KMS-11 (cell line): ENCODE data around the gene C1orf21.
A peak's percentile ranks its signal among the peaks of the same experiment; 100 is the strongest.

ENCODE experiments used
- H2AFZ ChIP-seq: fragments of 200-600 bp; sonication (generic); 2 replicates; pipeline ENCODE4 v1.6.1; 2016; ENCODE audit warnings: antibody characterized with exemption, mixed run types, low read depth
- H3K27ac ChIP-seq: fragments of 200-600 bp; sonication (generic); 2 replicates; pipeline ENCODE4 v1.6.1; 2016; ENCODE audit warnings: mild to moderate bottlenecking, mixed run types
- H3K27me3 ChIP-seq: fragments of 200-600 bp; sonication (generic); 2 replicates; pipeline ENCODE4 v1.6.1; 2017; ENCODE audit warnings: mild to moderate bottlenecking, low read depth, mixed run types, moderate library complexity; ENCODE audit not compliant: insufficient read depth
- H3K36me3 ChIP-seq: fragments of 200-600 bp; sonication (generic); 2 replicates; pipeline ENCODE4 v1.6.1; 2017; ENCODE audit warnings: mild to moderate bottlenecking, mixed run types; ENCODE audit not compliant: insufficient read depth
- H3K4me1 ChIP-seq: fragments of 200-600 bp; sonication (generic); 2 replicates; pipeline ENCODE4 v1.6.1; 2016; ENCODE audit warnings: mild to moderate bottlenecking, low read depth, mixed run types; ENCODE audit not compliant: poor library complexity, severe bottlenecking
- H3K4me2 ChIP-seq: fragments of 200-600 bp; sonication (generic); 2 replicates; pipeline ENCODE4 v1.7.0; 2016; ENCODE audit warnings: mild to moderate bottlenecking, mixed run types
- H3K4me3 ChIP-seq: fragments of 200-600 bp; sonication (generic); IDR thresholded peaks from 2 replicates; pipeline ENCODE4 v1.6.1; 2017; ENCODE audit warnings: low read depth, low read length, mixed read lengths; ENCODE audit not compliant: insufficient read depth
- H3K79me2 ChIP-seq: fragments of 200-600 bp; sonication (generic); 2 replicates; pipeline ENCODE4 v1.6.1; 2016; ENCODE audit warnings: low read depth, mixed run types; ENCODE audit not compliant: insufficient read depth
- H3K9ac ChIP-seq: fragments of 200-600 bp; sonication (generic); 2 replicates; pipeline ENCODE4 v1.6.1; 2016; ENCODE audit warnings: mild to moderate bottlenecking, mixed run types
- H4K20me1 ChIP-seq: fragments of 200-600 bp; sonication (generic); 2 replicates; pipeline ENCODE4 v1.6.1; 2016; ENCODE audit warnings: mild to moderate bottlenecking, mixed run types; ENCODE audit not compliant: insufficient read depth
- CTCF ChIP-seq: fragments of 200-600 bp; sonication (generic); conservative IDR thresholded peaks from 2 replicates; pipeline ENCODE4 v1.6.1; 2017; ENCODE audit warnings: low read depth, mild to moderate bottlenecking, antibody characterized with exemption, low read length, moderate library complexity, mixed read lengths

The C1orf21 gene

GRCh38 chr1:184462155-184462554 lies 75.3 kb downstream of the C1orf21 start:
- peaks cover 12% of the 10 kb centered on the region; the same call in 1 of the 2 replicates for H3K79me2 ChIP-seq
- H3K4me1 ChIP-seq = peaks cover 74% of the 10 kb centered on the region
- no peaks in the 10 kb centered on the region for H3K36me3 ChIP-seq
- H3K4me2 ChIP-seq = peak overlapping the region; percentile 87
- H3K9ac ChIP-seq = no peak overlapping the region; the same call in 1 of the 2 replicates
- H3K27ac ChIP-seq = peak overlapping the region; percentile 52
- no peaks in the 10 kb centered on the region for H4K20me1 ChIP-seq
- H2AFZ ChIP-seq = no peak overlapping the region
- H3K27me3 ChIP-seq = no peaks in the 10 kb centered on the region
- TF ChIP-seq CTCF = no peak
- H3K4me3 ChIP-seq = no peak overlapping the region

GRCh38 chr1:184462990-184463389 lies 76.2 kb downstream of the C1orf21 start:
- peaks cover 12% of the 10 kb centered on the region; the same call in 1 of the 2 replicates for H3K79me2 ChIP-seq
- no peaks in the 10 kb centered on the region for H3K36me3 ChIP-seq
- H3K4me1 ChIP-seq = peaks cover 74% of the 10 kb centered on the region
- H2AFZ ChIP-seq = no peak overlapping the region
- no peak overlapping the region; the same call in 1 of the 2 replicates for H3K9ac ChIP-seq
- no peaks in the 10 kb centered on the region for H4K20me1 ChIP-seq
- no peak for TF ChIP-seq CTCF
- H3K4me2 ChIP-seq = peak overlapping the region; percentile 87; the same call in 1 of the 2 replicates
- H3K27ac ChIP-seq = no peak overlapping the region
- no peak overlapping the region for H3K4me3 ChIP-seq
- no peaks in the 10 kb centered on the region for H3K27me3 ChIP-seq

GRCh38 chr1:184463680-184464079 lies 76.9 kb downstream of the C1orf21 start:
- Histone ChIP-seq H3K27me3 (no peaks in the 10 kb centered on the region), H3K4me3 (no peak overlapping the region), H3K4me1 (peaks cover 72% of the 10 kb centered on the region), H3K9ac (no peak overlapping the region), H3K36me3 (no peaks in the 10 kb centered on the region), H3K27ac (no peak overlapping the region), H3K79me2 (peaks cover 12% of the 10 kb centered on the region; the same call in 1 of the 2 replicates), H3K4me2 (peak overlapping the region; percentile 87; the same call in 1 of the 2 replicates), H4K20me1 (no peaks in the 10 kb centered on the region), H2AFZ (no peak overlapping the region)
- TF ChIP-seq CTCF = no peak

GRCh38 chr1:184464757-184465156 lies 77.9 kb downstream of the C1orf21 start:
- H3K4me1 ChIP-seq = peaks cover 71% of the 10 kb centered on the region
- H3K27me3 ChIP-seq = no peaks in the 10 kb centered on the region
- H4K20me1 ChIP-seq = no peaks in the 10 kb centered on the region
- no peak for TF ChIP-seq CTCF
- no peak overlapping the region for H3K4me3 ChIP-seq
- H3K9ac ChIP-seq = no peak overlapping the region
- no peak overlapping the region for H2AFZ ChIP-seq
- no peaks in the 10 kb centered on the region for H3K36me3 ChIP-seq
- no peak overlapping the region for H3K4me2 ChIP-seq
- no peak overlapping the region for H3K27ac ChIP-seq
- H3K79me2 ChIP-seq = peaks cover 16% of the 10 kb centered on the region; the same call in 1 of the 2 replicates
